ENCODE results near the gene SLC35A4.

Gene SLC35A4

GRCh38 chr5:140564196-140565023 is at the start of gene SLC35A4, which contains the start of gene APBB3:
TSS of gene SLC35A4 (plus strand) at chr5:140564828. CDS start at chr5:140567170, 2,342 bp downstream.
TSS of gene APBB3 (minus strand) at chr5:140564598. CDS start at chr5:140564245, 353 bp downstream.
- DNase-seq = peak; percentile 98 to 99

- DNase-seq = no peak
Measured at GRCh38 chr5:140524003-140524402, 40.6 kb upstream of the SLC35A4 start.

- DNase-seq = no peak
Measured at GRCh38 chr5:140540227-140540626, 24.4 kb upstream of the SLC35A4 start.

GRCh38 chr5:140542972-140543371 is 21.7 kb upstream of the SLC35A4 start:
- DNase-seq = no peak

- no peak for DNase-seq
Measured at GRCh38 chr5:140544986-140545385, 19.6 kb upstream of the SLC35A4 start.

- no peak for DNase-seq
Measured at GRCh38 chr5:140545606-140546005, 19.0 kb upstream of the SLC35A4 start.

- DNase-seq = no peak
Measured at GRCh38 chr5:140546851-140547507, 17.6 kb upstream of the SLC35A4 start.

- peak; percentile 78 to 83 for DNase-seq
Measured at GRCh38 chr5:140547508-140548299, 16.9 kb upstream of the SLC35A4 start, which contains the start of gene EIF4EBP3. TSS of gene EIF4EBP3 (plus strand) at chr5:140547662. CDS start at chr5:140547738, 76 bp downstream.

- no peak for DNase-seq
Measured at GRCh38 chr5:140548300-140548688, 16.3 kb upstream of the SLC35A4 start.

GRCh38 chr5:140548791-140549190 is 15.8 kb upstream of the SLC35A4 start:
- DNase-seq = no peak

- peak in 1 of 2 donors; percentile 80 for DNase-seq
Measured at GRCh38 chr5:140549237-140550144, 15.1 kb upstream of the SLC35A4 start.

- no peak for DNase-seq
Measured at GRCh38 chr5:140550147-140551079, 14.2 kb upstream of the SLC35A4 start.

- DNase-seq = no peak
Measured at GRCh38 chr5:140551872-140552271, 12.8 kb upstream of the SLC35A4 start.

GRCh38 chr5:140553657-140554056 is 11.0 kb upstream of the SLC35A4 start:
- peak in 1 of 2 donors; percentile 34 for DNase-seq

GRCh38 chr5:140554454-140554853 is 10.2 kb upstream of the SLC35A4 start:
- DNase-seq = no peak

GRCh38 chr5:140555747-140556312 is 8.8 kb upstream of the SLC35A4 start:
- no peak for DNase-seq

GRCh38 chr5:140556438-140556837 is 8.2 kb upstream of the SLC35A4 start:
- DNase-seq = peak in 1 of 2 donors; percentile 38

GRCh38 chr5:140557136-140557805 is 7.4 kb upstream of the SLC35A4 start, which contains the start of gene SRA1:
TSS of gene SRA1 (minus strand) at chr5:140557473. CDS start at chr5:140557452, 21 bp downstream.
- DNase-seq = peak; percentile 58 to 80

- no peak for DNase-seq
Measured at GRCh38 chr5:140557965-140558364, 6.7 kb upstream of the SLC35A4 start.

GRCh38 chr5:140558542-140558941 is 6.1 kb upstream of the SLC35A4 start:
- DNase-seq = no peak

All from bone marrow (tissue), 2 donors.